ENCODE data around the gene PTPRS.

The PTPRS gene

GRCh38 chr19:5354403-5354802 lies 13.8 kb upstream of the PTPRS start:
- DNase-seq: no peak

DNA sequence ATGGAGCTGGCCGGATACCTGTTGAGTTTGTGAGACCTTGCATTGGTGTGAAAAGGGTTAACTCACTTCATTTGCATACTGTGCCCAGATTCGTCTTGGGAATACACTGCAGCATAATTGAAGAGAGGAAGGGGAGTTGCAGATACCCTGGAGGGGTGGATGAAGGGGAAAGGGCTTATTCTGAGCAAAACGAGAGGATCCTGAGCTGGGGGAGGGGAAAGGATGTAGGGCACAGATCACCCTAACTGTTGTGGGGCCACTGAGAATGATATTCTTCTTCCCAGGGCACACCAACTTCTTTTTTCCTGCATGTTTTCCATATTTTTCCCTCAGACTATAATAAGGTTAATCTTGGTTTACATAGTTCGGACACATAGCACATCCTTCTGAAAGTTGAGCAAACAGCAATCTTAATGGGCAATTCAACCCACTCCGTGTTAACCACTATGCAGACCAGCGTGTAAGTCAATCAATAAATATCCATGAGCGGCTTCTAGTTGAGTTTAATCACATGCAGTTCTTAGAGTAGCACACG lies 11.7 kb upstream of the PTPRS start:
- DNase-seq: no peak

DNA sequence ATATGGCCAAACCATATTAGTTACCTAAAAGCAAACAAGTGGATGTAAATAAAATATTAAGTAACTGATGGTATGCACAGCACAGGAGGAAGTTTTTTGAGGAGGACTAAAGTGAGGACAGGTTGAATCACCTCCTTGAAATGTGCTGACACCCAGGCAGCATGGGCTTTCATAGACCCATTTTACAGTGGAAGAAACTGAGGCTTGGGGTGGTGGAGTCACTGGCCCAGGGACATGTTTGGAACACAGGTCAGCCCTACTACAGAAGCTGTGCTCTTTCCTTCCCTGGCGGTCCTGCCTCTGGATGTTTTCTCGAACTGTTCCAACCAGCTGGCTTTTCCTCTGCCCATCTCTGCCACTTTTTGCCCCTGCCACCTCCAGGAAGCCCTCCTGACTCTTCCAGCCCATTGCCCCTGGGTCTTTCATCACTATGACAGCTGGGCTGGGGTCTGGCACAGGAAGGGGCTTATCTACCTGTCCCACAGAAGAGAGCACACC lies 11.2 kb upstream of the PTPRS start:
- DNase-seq: no peak

DNA sequence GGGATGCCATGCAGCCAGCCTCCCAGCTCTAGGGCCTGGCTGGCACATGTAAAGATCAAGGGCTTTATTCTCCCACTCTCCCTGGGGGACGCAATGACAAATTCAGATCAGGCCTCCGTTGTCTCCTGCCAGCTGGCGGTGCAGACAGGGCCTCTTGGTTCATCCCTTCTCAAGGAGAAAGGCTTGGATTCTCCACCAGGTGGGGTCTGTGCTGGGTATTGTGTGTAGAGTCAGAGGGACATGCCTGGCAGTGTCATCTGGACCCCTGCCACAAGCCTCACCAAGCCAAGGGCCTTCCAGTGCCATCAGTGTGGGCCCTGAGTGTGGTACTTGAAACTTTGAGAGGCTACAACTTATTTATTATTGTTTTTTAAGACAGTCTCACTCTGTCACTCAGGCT lies 8.4 kb upstream of the PTPRS start:
- DNase-seq: no peak

DNA sequence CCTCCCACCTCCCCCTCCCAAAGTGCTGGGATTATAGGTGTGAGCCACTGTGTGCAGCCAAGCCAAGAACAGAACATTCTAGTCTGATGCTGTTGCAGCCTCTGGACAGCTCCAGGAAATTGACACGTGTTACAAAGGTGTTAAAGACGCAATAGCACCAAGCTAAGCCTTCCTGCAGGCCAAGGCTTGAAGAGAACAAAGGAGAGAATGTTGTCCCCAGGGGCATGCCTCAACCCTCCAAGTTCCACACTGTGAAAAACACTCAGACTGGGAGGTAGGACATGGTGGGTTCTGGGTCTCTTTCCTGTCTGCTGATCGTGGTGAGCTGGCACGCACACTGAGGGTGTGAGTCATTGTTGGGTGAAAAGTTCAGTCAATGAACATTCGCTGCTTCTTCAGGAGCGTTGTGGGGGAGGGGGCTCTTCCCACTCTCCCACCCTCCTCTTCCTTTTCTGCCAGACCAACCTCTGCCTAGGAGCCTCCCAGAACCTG lies 5.3 kb upstream of the PTPRS start:
- DNase-seq: no peak

DNA sequence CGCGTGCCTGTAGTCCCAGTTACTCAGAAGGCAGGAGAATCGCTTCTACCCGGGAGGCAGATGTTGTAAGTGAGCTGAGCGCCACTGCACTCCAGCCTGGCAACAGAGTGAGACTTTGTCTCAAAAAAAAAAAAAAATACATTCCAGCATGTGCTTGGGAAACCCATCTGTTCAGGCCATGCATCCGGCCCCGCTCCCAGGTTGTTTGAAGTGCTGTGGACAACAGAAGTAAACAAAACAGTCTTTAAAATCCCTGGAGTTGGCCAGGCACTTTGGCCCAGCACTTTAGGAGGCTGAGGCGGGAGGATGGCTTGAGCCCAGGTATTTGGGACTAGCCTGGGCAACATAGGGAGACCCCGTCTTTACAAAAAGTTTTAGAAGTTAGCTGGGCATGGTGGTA lies 3.2 kb upstream of the PTPRS start:
- no peak for DNase-seq

DNA sequence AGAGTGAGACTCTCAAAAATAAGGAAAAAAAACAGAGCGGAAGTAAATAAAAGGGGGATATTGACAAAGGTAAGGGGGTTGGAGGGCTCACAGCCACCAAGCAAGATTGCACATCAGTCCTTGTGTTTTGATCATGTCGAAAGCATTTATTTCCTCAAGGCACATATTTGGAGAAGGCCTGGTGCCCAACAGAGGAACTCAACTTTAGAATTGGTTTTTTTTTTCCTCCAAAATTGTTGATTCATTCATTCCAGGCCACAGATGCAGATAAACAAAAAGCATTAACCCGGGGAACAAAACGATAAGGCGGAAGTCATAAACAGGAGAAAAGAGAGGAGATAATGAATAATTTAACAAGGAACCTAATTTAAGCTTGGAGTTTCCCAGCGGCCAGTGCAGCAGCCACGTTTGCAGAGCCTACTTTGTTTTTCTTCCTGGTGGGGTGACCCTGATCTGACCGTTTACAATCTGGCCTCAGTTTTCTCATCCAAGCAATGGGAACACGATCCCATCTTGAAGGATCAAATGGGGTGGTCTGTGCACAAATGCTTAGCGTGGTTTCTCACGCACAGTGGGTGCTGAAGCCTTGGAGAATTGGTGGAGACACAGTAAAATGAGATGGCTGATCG lies 2.1 kb upstream of the PTPRS start:
- DNase-seq: no peak

- no peak for DNase-seq
Measured at GRCh38 chr19:5341981-5342380, 1.4 kb upstream of the PTPRS start.

DNA sequence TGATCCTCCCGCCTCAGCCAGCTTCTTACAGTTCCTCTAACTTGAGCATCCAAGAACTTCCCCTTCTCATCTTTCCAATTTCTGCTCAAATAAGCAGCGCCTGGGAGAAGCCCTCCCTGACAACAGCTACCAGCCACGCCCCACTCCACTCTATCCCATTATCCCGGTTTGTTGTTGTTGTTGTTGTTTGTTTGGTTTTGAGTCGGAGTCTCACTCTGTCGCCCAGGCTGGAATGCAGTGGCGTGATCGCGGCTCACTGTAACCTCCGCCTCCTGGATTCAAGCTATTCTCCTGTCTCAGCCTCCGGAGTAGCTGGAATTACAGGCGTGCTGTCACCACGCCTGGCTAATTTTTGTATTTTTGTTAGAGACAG lies 822 bp upstream of the PTPRS start:
- no peak for DNase-seq

- DNase-seq: no peak
Measured at GRCh38 chr19:5339950-5340636, 519 bp downstream of the PTPRS start.

DNA sequence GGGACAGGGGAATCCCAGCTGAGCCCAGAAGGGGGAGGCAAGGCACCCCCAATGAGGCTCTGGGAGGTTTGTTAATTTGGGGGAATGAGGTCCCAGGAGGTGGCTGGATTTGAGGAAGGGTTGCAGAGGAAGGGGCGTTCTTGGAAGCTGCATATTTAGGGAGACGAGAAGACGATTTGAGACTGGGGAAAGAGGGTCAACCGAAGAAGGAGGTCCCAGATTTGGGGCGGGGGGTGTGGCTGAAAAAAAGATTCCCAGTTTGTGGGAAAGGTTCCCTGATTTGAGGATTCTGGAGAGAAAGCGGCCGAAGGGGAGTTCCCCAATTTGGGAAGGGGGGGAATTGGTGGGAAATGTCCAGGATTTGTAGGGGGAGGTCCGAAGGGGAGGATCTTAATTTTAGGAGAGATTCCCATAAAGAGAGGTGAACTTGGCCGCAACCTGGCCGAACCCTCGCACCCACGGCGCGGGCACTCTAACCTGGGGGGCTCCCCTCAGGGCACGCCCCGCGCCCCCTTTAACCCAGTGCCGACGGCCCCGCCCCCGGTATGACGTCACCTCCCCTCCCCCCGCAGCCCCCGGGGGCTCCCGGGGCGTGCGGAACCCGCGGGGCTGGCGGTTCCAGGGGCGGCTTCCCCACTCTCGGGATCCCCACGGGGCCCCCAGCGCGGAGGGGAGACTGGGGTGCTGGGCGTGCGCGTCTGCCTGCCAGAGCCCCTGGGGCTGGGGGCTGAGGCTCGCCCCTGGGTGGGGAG lies 1.2 kb downstream of the PTPRS start:
- no peak for DNase-seq

GRCh38 chr19:5338656-5339197 lies 1.9 kb downstream of the PTPRS start:
- DNase-seq: no peak

DNA sequence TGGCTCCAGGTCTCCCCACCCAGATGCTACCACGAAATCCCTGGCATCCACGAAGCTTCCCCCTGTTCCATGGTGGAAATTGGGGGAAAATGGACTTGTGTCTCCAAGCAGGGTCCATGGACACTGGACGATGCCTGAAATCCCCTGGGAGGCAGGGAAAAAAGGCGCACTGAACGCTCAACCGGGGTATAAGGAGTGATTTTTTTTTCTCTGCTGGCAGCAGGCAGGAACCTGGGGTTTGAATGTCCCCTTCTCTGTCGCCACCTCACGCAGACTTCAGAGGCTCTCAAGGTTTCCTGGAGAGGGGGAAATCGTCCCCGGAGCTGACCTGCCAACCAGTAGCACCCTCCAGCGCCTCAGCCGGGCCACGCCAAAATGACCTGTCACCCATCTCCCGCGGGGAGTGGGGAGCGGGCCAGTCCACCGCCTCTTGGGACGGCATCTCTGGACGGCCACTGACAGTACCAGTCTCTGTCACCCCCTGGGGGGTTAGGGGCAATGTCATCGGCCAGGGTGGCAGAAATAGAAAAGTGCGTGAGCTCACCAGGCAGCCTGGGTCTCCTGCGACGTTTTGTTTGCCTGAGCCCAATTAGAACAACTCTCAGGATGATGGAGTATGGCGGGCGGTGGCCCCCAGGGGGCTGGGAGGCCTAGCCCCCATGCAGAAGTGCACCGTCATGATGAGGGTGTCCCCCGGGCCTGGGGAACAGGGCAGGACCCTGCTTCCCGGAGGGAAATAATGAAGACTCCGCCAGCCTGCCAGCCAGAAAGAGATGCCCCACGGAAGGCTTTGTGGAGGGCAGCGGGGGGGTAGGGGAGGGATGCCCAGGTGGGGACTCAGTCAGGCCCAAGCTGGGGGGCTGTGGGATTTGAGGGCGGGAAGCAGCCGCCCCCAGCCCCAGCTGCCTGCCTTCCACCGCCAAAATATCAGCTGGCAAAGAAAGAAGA lies 2.6 kb downstream of the PTPRS start:
- DNase-seq: no peak

GRCh38 chr19:5337126-5337525 lies 3.5 kb downstream of the PTPRS start:
- DNase-seq: no peak

GRCh38 chr19:5336195-5336965 lies 4.2 kb downstream of the PTPRS start:
- DNase-seq: no peak

DNA sequence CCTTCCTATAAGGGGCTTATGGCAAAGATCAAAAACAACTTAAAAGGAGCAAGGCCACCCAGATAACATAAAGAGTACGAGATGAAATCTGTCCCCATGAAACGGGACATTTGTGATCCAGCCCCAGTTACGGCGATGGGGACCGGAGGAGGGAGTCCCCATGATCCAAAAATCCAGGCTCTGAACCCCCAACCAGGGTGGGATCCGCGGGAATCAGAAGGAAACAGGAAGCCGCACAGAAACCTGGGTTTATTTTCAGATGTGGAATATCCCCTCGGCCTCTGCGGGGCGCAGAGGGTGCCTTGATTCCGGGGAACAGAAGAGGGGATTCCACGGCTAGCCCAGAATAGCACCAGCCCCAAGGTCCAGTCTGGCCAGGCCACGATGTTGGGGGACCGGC lies 5.0 kb downstream of the PTPRS start:
- no peak for DNase-seq

DNA sequence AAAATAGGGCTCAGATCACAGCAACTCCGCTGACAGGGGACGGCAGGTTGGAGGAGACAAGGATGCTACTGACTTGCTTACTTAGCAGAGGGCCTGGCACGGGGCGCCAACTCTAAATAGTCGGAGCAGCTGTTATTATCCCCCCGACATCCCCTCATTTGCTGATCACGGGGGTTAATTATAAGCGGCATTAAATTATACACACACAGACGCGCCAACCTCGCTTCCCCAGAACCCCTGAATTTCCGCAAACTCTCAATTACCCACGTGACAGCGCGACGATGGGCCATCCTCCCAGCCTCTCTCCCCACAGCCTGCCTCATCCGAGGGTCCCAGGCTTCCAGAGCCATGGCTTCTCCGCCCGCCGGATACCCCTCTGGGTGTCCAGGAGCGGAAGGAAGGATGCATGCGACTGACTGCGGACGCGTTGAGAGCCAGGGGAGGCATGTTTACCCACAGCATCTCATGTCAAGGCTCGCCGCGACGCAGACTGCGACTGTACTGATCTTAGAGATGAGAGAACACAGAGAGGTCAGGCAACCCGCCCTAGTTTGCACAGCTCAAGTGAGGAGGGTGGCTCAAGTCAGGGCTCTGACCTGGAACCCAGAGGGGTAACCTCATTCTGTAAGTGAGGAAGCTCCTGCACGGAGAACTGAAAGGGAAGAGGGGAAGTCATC lies 5.7 kb downstream of the PTPRS start:
- no peak for DNase-seq

DNA sequence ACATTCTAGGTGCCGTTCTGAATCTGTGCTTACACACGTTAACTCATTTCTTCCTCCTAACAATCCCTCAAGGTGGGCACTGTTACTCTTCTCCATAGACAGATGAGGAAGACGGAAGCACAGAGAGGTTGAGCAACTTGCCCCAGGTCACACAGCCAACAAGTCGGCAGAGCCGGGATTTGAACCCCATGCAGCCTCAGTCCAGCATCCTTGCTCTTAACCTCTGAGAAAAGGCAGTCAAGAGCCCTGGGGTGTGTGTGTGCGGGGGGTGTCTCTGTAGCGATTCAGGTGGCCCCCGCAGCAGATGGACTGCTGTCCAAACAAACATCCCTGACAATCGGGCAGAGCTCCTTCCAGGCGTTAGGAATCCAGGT lies 6.3 kb downstream of the PTPRS start:
- no peak for DNase-seq

GRCh38 chr19:5333581-5334365 lies 6.8 kb downstream of the PTPRS start:
- DNase-seq: no peak

DNA sequence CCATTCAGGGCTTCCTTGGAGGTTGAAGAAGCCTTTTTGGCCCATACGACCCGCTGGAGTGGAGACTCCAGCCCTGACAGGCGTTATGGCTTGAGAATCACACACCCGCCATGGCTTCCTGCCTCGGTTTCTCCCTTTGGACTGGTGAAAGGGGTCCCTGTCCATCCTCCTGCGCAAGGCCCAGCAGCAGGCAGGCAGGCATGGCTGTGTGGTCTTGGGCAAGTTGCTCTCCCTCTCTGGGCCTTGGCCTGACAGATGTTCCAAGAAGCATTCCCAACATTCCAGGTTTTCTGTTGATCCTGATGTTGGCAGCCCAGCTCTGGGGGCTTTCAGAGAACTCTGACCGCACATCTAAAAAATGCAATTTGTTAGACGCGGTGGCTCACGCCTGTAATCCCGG lies 8.1 kb downstream of the PTPRS start:
- no peak for DNase-seq

Data from right forelimb (tissue), 1 donor.